ENCODE measurements around the gene CRMP1.
"Not testable (repeated sequence)": the region's sequence is repeated elsewhere in the genome, so short reads cannot be mapped to it uniquely, and the experiment has no call there.

CRMP1 gene

GRCh38 chr4:5852523-5853202 lies 40.2 kb downstream of the CRMP1 start:
- DNase-seq: no peak

GRCh38 chr4:5851637-5852301 lies 41.1 kb downstream of the CRMP1 start:
- DNase-seq: no peak

GRCh38 chr4:5845035-5845905 lies 47.6 kb downstream of the CRMP1 start:
- DNase-seq: no peak

GRCh38 chr4:5843573-5844530 lies 49.0 kb downstream of the CRMP1 start:
- no peak for DNase-seq

GRCh38 chr4:5842456-5842855 lies 50.4 kb downstream of the CRMP1 start:
- no peak for DNase-seq

- DNase-seq: no peak
Measured at GRCh38 chr4:5839751-5840674, 52.9 kb downstream of the CRMP1 start.

GRCh38 chr4:5839332-5839731 lies 53.6 kb downstream of the CRMP1 start:
- DNase-seq: no peak

GRCh38 chr4:5837483-5837882 lies 55.4 kb downstream of the CRMP1 start:
- not testable (repeated sequence) for DNase-seq

- no peak for DNase-seq
Measured at GRCh38 chr4:5836943-5837342, 55.9 kb downstream of the CRMP1 start.

- DNase-seq: no peak
Measured at GRCh38 chr4:5828005-5828391, 64.9 kb downstream of the CRMP1 start.

GRCh38 chr4:5827108-5828004 lies 65.5 kb downstream of the CRMP1 start:
- DNase-seq: no peak

- no peak for DNase-seq
Measured at GRCh38 chr4:5826437-5827107, 66.3 kb downstream of the CRMP1 start.

GRCh38 chr4:5825321-5826041 lies 67.4 kb downstream of the CRMP1 start:
- no peak for DNase-seq

GRCh38 chr4:5824635-5825034 lies 68.3 kb downstream of the CRMP1 start:
- no peak for DNase-seq

GRCh38 chr4:5824227-5824626 lies 68.7 kb downstream of the CRMP1 start:
- no peak for DNase-seq

GRCh38 chr4:5823542-5824211 lies 69.2 kb downstream of the CRMP1 start:
- no peak for DNase-seq

- no peak for DNase-seq
Measured at GRCh38 chr4:5822619-5823018, 70.3 kb downstream of the CRMP1 start.

GRCh38 chr4:5821665-5822358 lies 71.1 kb downstream of the CRMP1 start:
- DNase-seq: no peak
